ENCODE results near the gene CABLES1.
A peak's percentile ranks its signal among the peaks of the same experiment; 100 is the strongest.

The CABLES1 gene

GRCh38 chr18:23101861-23102432 is 33.3 kb upstream of the CABLES1 start (continued):
- TF ChIP-seq PRDM10 (tag by site-specific recombination; IDR thresholded peaks at IDR 0.05) (peak; percentile 81), ZNF112 (tag by site-specific recombination; IDR thresholded peaks at IDR 0.05) (no peak)

- POLR2A ChIA-PET, result interaction anchor here (1.3 kb wide), 1 partner anchor 170 kb away, joined by 4 read pairs; the partner anchor contains the start of gene RBBP8
- CTCF ChIA-PET, result interaction anchor here (0.6 to 1.5 kb wide), 10 partner anchors 22 to 369 kb away, joined by 3 to 10 read pairs (median 3); no protein-coding TSS in a partner anchor
- H3K36me3 ChIP-seq (ENCODE audit: control insufficient read depth in 2 of 2, insufficient read depth in 1 of 2, low read length in 2 of 2), result no peaks in the 10 kb centered on the region
- TF ChIP-seq ZNF433 (tag by site-specific recombination; IDR thresholded peaks at IDR 0.05; ENCODE audit: low read depth) (no peak), MEIS1 (CRISPR knock-in tag; IDR thresholded peaks at IDR 0.05; ENCODE audit: borderline replicate concordance) (no peak), ZNF202 (tag by site-specific recombination; IDR thresholded peaks at IDR 0.05; ENCODE audit: borderline replicate concordance) (no peak), ZNF792 (tag by site-specific recombination; IDR thresholded peaks at IDR 0.05) (no peak), PRDM4 (tag by site-specific recombination; IDR thresholded peaks at IDR 0.05) (no peak), ZNF513 (tag by site-specific recombination; IDR thresholded peaks at IDR 0.05) (no peak), ZNF76 (tag by site-specific recombination; IDR thresholded peaks at IDR 0.05; ENCODE audit: borderline replicate concordance, low read depth) (no peak), SETDB1 (IDR thresholded peaks at IDR 0.05; ENCODE audit: insufficient read length, low read length) (no peak), ZNF311 (tag by site-specific recombination; IDR thresholded peaks at IDR 0.05; ENCODE audit: borderline replicate concordance) (no peak), ZNF211 (tag by site-specific recombination; IDR thresholded peaks at IDR 0.05; ENCODE audit: low read depth) (no peak), ZNF175 (tag by site-specific recombination; IDR thresholded peaks at IDR 0.05) (no peak), ZFP3 (tag by site-specific recombination; IDR thresholded peaks at IDR 0.05; ENCODE audit: low read depth) (no peak), REPIN1 (tag by site-specific recombination; IDR thresholded peaks at IDR 0.05; ENCODE audit: low read depth) (no peak), INSM2 (tag by site-specific recombination; IDR thresholded peaks at IDR 0.05) (no peak), ZNF776 (tag by site-specific recombination; IDR thresholded peaks at IDR 0.05; ENCODE audit: borderline replicate concordance) (no peak), ZNF157 (tag by site-specific recombination; IDR thresholded peaks at IDR 0.05) (no peak), ZNF280D (tag by site-specific recombination; IDR thresholded peaks at IDR 0.05) (no peak)
- no peaks in the 10 kb centered on the region for H3K9me3 ChIP-seq (ENCODE audit: control insufficient read depth, insufficient read depth, low read depth, low read length)
- peaks cover 16% of the 10 kb centered on the region for H3K4me1 ChIP-seq (ENCODE audit: control insufficient read depth, insufficient read depth, low read length)
- H3K27ac ChIP-seq (ENCODE audit: extremely low read depth, low read depth, low read length), result peak overlapping the region; percentile 70; the same call in 1 of the 2 replicates
- no peak overlapping the region for H3K4me3 ChIP-seq (ENCODE audit: low read depth, low read length)
These were observed 32.6 kb upstream of the CABLES1 start for GRCh38 chr18:23102493-23103261.
